H1 (cell line): Measurements from ENCODE around the gene PIGA. TPM values are rescaled to one million over a fixed set of nuclear protein-coding genes. Genes with fewer than 3 reads are reported as not detected.

Experiments
- polyA plus RNA-seq, 7 experiments: library from polyadenylated mRNA; depleted of rRNA in 3 of 7; stranded (reverse) in 5 of 7; unstranded in 2 of 7; fragments of >200 nt in 5 of 7; fragments of 200-250 nt in 2 of 7; gene quantifications; 1 replicate in 5 of 7; 2 replicates in 1 of 7; 4 replicates in 1 of 7; pipeline versions ENCODE4 v1.2.1 to v1.2.3, GENCODE V29; 2011 to 2013; ENCODE audit warnings: missing spikeins in 2 of 7, mixed read lengths in 2 of 7
- total RNA-seq: library from RNA; stranded (reverse); fragmentation: NEBNext Ultra II Directional; extraction: Animal tissue kit (Norgen Biotek cat#: 25700); gene quantifications from 2 replicates; pipeline ENCODE4 v1.2.1, GENCODE V29; 2021

Gene PIGA
- total and polyA plus RNA-seq, 2 of the 8 experiments (the other 6 are each of a cell fraction or from before 2014, with no cell fraction given): 5.0 to 13.4 TPM

Other genes with a start within 250 kb of the PIGA start
- 0.54 TPM in 1 of 2 replicates, not detected in the other for gene ASB9, start 65.4 kb downstream of the PIGA start, total RNA-seq
- 0.64 and 1.2 TPM in 2 replicates for gene ASB9, start 65.4 kb downstream of the PIGA start, polyA plus RNA-seq (2011; rRNA removed)
- not detected in 2 replicates for gene ASB11, start 19.9 kb downstream of the PIGA start, total RNA-seq
- not detected in 2 replicates for gene ASB11, start 19.9 kb downstream of the PIGA start, polyA plus RNA-seq (2011; rRNA removed)
- gene VEGFD, start 48.9 kb upstream of the PIGA start, total RNA-seq: 0.19 TPM in 1 of 2 replicates, not detected in the other
- 0.06 TPM in 1 of 2 replicates, not detected in the other for gene VEGFD, start 48.9 kb upstream of the PIGA start, polyA plus RNA-seq (2011; rRNA removed)
- gene PIR, start 157.8 kb upstream of the PIGA start, total RNA-seq: 9.4 and 10.3 TPM in 2 replicates
- 5.1 and 6.4 TPM in 2 replicates for gene PIR, start 157.8 kb upstream of the PIGA start, polyA plus RNA-seq (2011; rRNA removed)
- gene BMX, start 165.3 kb upstream of the PIGA start, total RNA-seq: not detected in 2 replicates
- not detected in 2 replicates for gene BMX, start 165.3 kb upstream of the PIGA start, polyA plus RNA-seq (2011; rRNA removed)